HG02623 (cell line): Measurements from ENCODE around the gene C1orf226.

Source experiments
- ATAC-seq: cut with Tn5 transposase; IDR thresholded peaks from one replicate; pipeline ENCODE4 v1.9.1; 2021; ENCODE audit warnings: moderate library complexity; ENCODE audit not compliant: unreplicated experiment

The C1orf226 gene

DNA sequence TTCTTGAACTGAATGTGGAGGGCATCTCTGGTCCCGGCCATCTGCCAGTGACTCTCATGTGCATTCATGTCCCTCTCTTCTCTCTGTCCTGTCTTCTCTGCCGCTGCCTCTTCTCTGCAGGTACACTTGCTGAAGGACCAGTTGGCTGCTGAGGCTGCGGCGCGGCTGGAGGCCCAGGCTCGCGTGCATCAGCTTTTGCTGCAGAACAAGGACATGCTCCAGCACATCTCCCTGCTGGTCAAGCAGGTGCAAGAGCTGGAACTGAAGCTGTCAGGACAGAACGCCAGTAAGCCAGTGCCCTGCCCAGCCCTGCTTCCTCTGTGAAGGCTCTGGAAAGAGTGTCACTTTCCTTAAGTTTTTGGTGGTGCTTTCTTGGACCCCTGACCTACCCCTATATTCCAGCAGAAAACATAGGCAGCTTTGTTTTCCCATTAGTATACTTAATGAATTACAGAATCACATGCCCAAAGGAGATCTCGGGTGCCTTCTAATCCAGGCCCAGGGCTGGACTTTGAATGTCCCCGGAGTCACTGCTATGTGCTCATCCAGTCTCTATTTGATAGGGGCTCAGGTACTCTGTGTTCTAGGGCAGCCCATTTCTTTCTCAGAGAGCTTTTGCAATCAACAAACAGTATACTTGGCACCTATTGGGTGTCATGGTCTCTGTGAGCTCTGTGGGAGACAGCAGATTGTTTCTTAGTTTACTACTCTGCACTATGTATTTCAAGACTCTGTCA is 16.1 kb upstream of the C1orf226 start:
- ATAC-seq = no peak

DNA sequence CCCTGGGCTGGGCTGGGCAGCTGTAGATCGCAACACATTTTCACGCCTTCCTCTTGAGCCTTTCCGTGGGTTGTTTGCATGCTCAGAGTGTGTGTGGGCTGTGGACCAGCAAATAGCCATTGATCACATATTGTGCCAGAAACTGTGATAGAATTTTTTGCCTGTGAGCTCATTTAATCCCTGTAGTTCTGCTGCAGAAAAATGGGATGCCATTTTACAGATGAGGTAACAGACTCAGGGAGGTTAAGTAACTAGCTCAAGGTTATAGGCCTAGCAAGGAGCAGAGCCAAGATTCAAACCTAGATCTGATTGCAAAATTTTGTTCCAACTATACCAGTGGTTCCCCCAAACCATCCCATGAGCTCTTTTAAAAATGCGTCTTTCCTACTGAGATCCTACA is 15.4 kb upstream of the C1orf226 start:
- ATAC-seq = no peak

DNA sequence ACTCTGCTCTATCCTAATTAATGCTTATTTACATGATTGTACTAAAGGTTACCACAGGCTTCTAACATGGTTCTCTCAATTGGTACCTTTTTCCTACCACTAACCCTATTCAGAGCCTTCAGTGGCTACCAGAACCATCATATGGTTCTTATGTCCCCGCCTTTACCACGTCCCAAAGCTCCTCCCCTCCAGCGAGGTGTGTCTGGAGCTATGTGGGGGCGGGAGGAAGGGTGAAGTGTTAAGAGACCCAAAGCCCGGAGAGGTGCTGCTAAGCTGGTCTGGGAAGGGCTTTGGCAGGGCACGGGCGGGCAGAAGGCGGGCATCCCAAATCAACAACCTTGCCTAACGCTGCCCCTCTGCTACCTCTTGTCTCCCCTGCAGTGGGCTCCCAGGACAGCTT is 14.9 kb upstream of the C1orf226 start:
- ATAC-seq = no peak

DNA sequence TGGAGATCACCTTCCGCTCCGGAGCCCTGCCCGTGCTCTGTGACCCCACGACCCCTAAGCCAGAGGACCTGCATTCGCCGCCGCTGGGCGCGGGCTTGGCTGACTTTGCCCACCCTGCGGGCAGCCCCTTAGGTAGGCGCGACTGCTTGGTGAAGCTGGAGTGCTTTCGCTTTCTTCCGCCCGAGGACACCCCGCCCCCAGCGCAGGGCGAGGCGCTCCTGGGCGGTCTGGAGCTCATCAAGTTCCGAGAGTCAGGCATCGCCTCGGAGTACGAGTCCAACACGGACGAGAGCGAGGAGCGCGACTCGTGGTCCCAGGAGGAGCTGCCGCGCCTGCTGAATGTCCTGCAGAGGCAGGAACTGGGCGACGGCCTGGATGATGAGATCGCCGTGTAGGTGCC is 14.5 kb upstream of the C1orf226 start:
- ATAC-seq = no peak

DNA sequence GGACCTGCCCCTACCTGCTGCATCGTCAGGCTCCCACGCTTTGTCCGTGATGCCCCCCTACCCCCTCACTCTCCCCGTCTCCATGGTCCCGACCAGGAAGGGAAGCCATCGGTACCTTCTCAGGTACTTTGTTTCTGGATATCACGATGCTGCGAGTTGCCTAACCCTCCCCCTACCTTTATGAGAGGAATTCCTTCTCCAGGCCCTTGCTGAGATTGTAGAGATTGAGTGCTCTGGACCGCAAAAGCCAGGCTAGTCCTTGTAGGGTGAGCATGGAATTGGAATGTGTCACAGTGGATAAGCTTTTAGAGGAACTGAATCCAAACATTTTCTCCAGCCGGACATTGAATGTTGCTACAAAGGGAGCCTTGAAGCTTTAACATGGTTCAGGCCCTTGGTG is 13.8 kb upstream of the C1orf226 start:
- ATAC-seq = no peak

DNA sequence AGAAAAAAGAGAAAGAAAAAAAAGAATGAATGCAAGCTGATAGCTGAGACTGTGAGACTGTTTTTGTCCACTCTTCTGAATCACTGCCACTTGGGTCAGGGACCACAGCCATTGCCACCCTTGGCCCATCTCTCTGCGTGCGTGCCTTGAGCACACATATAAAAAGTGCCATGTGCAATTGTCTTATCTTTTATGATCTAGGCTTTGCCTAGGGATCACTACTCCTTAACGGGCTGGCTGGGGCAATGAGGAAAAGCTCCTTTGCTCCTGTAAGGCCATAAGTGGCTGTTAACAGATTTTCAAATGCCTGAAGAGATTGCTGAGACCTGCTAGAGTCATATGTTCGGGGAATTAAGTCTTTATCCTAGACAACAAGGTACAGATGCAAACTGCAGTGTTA is 13.1 kb upstream of the C1orf226 start:
- ATAC-seq = no peak

DNA sequence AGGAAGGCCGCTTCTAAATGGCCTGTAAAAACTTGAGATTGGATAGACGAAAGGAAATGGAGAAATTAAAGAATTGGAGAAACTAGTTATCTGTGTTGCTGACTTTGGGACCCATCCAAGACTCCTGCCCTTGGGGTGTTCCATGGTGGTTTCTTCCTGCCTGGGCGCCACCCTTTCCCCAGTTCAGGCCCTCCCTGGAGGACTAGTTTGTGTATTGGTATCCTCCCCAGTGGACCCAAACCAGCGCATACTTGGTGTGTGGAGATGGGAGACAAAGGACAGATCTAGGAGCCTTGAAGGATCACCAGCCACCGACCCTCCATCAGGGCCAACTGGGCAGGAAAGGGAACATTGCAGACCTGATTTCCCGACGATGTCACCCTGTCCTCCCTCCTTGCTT is 12.0 kb upstream of the C1orf226 start:
- no peak for ATAC-seq

DNA sequence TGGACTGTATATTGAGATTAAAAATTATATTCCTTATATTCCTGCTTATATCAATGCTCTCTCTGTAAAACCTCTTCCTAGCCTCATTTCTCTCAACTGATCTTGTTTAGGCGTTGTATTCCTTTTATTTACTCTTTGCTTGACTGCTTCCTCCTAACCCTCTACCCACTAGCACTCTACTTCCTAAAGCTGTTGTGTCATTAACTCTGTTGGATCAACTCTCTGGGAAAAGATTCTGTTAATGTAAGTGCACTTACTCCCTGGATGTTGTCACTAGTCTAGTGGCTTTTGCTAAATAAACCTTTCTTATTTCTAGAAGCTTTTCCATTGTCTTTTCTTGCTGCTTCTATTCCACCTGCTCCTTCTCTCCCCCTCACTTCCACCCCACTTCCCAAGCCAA is 11.4 kb upstream of the C1orf226 start:
- ATAC-seq = no peak

DNA sequence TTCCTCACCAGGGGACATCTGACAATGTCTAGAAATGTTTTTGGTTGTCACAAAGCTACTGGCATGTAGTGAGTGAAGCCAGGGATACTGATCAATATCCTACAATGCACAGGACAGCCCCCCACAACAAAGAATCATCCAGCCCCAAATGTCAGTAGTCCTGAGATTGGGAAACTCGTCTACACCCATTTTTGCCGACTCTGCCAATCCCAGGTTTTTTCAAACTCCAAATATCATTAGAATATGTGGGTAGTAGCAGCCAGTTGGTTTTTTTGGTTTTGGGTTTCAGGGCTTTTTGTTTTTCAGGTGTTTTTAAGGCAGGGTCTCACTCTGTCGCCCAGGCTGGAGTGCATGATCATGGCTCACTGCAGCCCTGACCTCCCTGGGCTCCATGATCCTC is 10.8 kb upstream of the C1orf226 start:
- no peak for ATAC-seq

DNA sequence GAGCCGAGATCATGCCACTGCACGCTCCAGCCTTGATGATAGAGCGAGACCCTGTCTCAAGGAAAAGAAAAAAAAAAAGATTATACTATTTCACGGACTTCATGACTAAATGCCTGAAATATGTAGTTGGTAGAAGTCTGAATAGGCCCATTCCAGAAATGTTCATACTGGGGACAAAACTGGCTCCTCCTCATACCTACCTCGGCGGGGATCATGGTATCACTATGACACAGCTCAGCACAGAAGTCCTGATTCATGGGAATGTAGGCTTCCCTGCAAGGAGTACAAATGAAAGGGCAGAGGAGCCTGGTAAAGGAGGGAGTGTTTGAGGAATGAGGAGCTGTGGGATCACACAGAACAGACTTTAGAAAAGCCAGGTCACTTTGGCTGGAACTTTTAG is 9.9 kb upstream of the C1orf226 start:
- ATAC-seq = no peak

DNA sequence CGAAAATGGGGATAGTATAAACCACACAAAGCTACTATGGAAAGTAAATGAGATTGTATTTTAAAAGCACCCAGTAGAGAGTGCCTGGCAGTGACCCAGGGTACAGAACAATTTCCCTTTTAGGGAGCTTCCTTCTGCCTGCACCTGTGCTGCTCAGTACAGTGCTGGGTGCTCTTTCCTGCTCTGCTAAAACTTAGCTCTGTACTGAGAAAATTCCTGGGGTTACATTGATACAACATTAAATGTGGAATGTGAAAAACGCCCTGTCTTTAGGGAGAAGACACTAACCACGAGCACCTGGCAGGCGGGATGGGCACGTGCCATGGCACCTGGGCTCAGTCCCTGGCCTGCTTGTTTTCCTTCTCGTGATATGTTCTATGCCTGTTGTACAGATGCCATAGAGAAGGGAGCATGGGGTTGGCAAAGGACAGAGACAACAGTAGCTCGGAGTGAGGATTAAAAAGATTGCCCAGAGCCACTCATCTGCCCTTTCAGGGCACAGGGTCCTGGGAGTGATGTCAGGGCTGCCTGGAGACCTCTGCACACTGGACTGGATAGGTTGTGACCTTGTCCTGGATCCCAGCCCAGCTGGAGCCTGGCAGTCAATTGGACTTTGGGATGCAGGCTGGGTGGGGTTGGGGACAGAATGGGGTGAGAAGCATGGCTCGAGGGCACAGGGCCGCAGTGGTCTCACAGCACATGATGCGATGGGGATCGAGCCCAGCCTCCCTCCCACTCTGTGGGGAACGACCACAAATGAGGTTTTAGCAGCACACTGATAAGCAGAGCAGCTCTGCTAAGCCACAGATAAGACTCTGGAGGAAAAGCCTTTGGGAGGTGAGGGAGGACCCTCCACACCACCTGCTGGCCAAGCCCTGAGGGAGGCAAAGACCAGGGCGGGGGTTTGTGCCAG is 9.1 kb upstream of the C1orf226 start:
- ATAC-seq = no peak

DNA sequence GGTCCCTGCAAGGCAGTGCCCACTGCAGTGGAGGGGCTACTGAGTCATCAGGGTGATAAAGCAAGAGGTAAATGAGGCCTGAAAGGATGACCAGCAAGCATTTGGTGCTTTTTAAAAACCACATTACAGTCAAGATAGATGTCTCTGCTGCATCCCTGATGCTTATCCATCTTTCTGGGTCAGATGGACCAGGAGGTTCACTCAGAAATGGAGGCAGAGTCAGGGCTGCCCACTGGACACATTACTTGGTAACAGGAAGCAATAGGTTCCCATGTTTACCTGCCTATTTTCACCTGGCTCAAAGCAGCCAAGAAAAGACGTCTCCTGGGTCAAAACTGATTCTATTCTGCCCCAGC is 8.5 kb upstream of the C1orf226 start:
- ATAC-seq = no peak

DNA sequence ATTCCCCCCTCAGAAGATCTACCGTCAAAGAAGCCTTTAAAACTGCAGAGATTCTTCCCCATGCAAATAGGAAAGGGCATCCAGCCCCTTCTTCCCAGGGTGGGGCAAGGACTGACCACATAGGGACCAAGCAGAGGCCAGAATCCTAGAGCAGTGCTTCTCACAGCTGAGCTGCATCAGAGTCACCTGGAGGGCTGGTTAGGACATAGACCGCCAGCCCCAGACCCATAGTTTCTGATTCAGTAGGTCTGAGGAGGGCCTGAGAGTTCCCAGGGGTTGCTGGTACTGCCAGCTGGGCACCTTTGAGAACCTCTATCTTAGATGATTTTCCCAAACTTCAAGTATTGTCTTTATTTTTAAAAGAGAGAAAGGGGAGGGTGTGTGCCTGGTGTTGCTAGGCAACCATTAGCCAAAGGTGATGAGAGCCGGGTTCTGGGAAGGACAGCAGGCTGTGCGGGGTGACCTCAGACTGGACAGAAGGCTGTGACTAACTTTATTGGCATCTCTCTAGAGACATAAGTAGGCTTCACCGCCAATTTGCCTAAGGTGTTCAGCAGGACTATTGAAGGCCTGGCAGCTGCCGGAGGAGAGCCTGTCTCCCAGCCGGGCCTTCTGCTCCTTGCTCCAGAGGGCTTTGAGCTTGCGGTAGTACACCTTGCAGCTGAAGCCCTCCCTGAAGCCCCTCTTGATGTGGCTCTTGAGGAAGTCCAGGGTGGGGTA is 7.8 kb upstream of the C1orf226 start:
- no peak for ATAC-seq

DNA sequence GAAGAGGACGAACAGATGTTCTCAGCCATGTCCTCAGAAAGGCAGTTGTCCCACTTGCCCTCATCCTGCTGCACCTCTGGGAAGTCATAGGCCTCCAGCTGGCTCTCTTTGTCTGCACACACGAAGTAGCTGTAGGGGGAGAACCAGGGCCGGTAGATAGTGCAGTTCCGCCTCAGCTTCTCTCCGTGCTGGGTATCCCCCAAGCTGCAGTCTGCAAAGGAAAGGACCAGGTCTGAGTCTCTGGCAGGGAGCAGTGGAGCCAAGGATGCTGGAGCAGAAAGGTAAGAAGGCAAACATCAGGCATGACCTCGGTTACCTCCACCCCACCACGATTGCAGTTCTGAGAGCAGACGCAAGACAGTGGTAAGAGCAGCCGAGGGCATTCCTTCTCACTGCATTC is 7.1 kb upstream of the C1orf226 start:
- ATAC-seq = no peak

DNA sequence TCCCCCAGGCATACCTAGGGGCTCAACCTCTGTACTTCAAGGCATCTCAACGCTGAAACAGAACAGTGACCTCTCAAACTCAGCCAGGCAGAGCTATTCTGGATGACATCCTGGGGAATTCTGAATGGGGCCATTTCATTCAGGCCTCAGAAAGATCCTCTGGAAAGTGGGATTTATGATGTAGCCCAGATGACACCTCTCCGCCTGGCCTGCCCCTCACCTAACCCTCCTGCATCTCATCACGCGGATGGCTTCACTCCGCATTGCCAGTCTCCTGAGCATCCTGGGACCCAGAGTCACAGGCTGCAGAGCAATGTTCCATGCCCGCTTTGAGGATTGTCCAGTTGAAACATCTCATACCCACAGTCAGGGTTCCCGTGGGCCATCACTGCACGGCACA is 6.1 kb upstream of the C1orf226 start:
- ATAC-seq = no peak

DNA sequence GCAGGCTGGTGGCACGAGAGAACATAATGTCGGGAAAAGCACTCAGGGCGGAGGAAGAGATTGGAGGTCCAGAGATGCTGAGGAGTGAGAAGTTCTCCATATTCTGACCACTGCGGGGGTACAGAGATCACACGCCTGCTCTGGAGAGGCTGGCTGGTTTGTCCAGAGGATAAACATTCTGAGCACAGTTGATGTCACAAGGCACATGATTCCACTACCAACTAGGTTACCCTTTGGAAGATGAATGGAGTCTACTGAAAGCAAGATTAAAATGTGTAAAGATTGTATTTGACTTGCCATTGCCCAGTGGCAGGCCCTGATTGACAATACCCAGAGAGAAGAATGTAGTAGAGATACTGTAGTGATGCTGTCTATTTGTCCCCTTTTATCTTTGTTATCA is 4.8 kb upstream of the C1orf226 start, which contains the start of gene SPATA46:
TSS of gene SPATA46 (minus strand) at position 164 of the 400 bp plus-strand sequence. CDS start at position 100, 64 bp downstream.
- ATAC-seq = no peak

DNA sequence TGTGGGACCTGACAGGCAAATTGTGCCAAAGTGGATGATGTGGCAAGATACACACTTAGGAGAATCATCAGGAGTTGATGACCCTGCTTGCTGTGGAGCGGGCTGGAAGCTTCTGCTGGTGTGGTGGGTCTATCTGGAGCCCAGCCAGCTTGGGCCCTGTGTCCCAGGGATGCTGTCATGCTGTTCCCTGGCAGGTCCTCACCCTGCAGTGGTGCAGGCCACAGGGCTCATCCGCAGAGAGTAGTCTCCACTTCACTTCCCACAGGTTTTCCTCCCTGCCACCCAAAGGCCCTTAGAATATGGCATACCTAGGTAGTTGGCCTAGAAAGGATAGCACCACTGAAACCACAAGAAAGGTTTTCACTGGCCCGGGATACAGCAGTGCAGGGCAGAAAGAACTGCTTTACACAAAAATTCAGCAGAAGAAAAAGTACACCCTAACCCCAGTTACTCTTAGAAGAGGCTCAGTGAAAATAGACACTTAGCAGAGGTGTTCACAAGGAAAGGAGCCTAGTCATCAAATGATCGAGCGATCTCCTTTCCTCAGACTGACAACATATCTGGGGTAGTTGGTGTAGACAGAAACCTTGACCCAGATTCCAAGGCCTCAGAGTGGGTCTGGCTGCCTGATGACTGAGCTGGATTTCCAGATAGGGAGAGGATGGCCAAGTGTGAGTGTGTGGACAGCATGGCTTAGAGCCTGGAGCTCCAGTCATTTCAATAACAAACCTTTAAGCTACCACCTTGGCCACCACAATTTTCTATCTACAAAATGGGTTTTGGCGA is 1.3 kb upstream of the C1orf226 start:
- ATAC-seq = no peak

DNA sequence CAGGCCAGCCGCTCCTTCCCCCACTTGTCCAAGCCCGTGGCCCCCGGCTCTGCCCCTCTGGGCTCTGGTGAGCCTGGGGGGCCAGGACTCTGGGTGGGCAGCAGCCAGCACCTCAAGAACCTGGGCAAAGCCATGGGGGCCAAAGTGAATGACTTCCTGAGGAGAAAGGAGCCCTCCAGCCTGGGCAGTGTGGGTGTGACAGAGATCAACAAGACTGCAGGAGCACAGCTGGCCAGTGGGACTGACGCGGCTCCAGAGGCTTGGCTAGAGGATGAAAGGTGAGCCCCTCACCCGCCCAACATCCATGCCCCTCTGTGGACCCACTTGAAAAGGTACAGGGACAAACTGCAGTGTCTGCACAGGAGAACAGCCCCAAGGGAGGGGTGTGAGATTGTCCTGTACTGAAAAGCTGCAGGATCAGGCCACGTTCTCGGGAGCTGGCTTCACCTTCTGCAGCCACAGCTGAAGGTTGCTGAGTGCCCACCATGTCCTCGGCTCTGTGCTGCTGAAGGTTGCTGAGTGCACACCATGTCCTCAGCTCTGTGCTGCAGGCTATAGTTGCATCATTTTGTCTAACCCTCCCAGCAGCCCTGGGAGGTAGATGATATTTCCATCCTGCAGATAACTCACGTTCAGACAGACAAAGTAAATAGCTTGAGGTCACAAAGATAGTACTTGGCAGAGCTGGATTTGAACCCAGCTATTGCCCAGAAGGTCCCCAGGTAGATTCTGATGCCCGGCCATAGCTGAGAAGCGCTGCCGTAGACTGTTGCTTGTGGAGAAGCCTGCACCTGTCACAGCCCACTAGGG is 618 bp downstream of the C1orf226 start:
- no peak for ATAC-seq

DNA sequence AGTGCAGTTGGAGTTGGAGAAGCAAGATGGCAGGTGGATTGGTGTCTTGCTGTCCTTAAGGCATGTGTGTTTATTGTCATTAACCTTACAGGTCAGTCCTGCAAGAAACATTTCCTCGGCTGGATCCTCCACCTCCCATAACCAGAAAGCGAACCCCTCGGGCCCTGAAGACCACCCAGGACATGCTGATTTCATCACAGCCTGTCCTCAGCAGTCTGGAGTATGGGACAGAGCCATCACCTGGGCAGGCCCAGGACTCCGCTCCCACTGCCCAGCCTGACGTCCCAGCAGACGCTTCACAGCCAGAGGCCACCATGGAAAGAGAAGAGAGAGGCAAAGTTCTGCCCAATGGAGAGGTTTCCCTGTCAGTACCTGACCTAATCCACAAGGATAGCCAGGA is 1.6 kb downstream of the C1orf226 start:
- no peak for ATAC-seq

DNA sequence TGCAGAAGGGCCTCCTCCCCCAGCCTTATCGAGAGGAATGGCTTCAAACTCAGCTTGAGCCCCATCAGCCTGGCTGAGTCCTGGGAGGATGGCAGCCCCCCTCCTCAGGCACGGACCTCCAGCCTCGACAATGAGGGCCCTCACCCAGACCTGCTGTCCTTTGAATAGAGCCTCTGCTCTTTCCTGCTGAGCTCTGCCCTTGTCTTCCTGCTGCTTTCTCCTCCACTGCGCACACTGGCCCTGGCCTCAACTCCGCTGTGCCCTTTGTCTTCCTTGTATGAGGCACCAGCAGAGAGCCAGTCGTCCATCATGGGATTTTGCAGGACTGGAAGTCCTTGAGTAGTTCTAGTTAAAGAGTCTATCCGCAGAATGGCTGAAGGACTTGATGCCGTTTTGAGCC is 2.0 kb downstream of the C1orf226 start:
- ATAC-seq = no peak
